Measurements from ENCODE around the gene MED17. TPM values are rescaled to one million over a fixed set of nuclear protein-coding genes. Genes with fewer than 3 reads are reported as not detected.
A peak's percentile ranks its signal among the peaks of the same experiment; 100 is the strongest.

The MED17 gene
- total and polyA plus RNA-seq, 2 of the 13 experiments (the other 11 are each of a cell fraction or from before 2014, with no cell fraction given) = 23.1 to 37.0 TPM

GRCh38 chr11:93784145-93784934, at the start of gene MED17 (continued):
- TF ChIP-seq DMAP1 (CRISPR knock-in tag; IDR thresholded peaks at IDR 0.05) (peak; percentile 88; the same call in 1 of the 2 replicates), SCMH1 (CRISPR knock-in tag; IDR thresholded peaks at IDR 0.05; ENCODE audit: borderline replicate concordance) (no peak), ARID4A (CRISPR knock-in tag; IDR thresholded peaks at IDR 0.05; ENCODE audit: borderline replicate concordance) (peak; percentile 93), ZNF180 (CRISPR knock-in tag; IDR thresholded peaks at IDR 0.05; ENCODE audit: borderline replicate concordance, low read depth) (no peak), RORA (CRISPR knock-in tag; IDR thresholded peaks at IDR 0.05) (no peak), JUND (CRISPR knock-in tag; IDR thresholded peaks at IDR 0.05) (peak; percentile 35; the same call in 1 of the 2 replicates), MBNL3 (CRISPR knock-in tag; conservative IDR thresholded peaks at IDR 0.05) (no peak), HNRNPK (IDR thresholded peaks at IDR 0.05; ENCODE audit: low read depth, low read length, poor library complexity, severe bottlenecking) (no peak), SALL1 (CRISPR knock-in tag; IDR thresholded peaks at IDR 0.05) (no peak; the same call in none of the 2 replicates), PATZ1 (CRISPR knock-in tag; IDR thresholded peaks at IDR 0.05) (no peak)
- TF ChIP-seq, protein P1, sequence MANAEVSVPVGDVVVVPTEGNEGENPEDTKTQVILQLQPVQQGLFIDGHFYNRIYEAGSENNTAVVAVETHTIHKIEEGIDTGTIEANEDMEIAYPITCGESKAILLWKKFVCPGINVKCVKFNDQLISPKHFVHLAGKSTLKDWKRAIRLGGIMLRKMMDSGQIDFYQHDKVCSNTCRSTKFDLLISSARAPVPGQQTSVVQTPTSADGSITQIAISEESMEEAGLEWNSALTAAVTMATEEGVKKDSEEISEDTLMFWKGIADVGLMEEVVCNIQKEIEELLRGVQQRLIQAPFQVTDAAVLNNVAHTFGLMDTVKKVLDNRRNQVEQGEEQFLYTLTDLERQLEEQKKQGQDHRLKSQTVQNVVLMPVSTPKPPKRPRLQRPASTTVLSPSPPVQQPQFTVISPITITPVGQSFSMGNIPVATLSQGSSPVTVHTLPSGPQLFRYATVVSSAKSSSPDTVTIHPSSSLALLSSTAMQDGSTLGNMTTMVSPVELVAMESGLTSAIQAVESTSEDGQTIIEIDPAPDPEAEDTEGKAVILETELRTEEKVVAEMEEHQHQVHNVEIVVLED (CRISPR knock-in tag; IDR thresholded peaks at IDR 0.05; ENCODE audit: borderline replicate concordance) = peak; percentile 52; the same call in 1 of the 2 replicates
- TF ChIP-seq, protein P2, sequence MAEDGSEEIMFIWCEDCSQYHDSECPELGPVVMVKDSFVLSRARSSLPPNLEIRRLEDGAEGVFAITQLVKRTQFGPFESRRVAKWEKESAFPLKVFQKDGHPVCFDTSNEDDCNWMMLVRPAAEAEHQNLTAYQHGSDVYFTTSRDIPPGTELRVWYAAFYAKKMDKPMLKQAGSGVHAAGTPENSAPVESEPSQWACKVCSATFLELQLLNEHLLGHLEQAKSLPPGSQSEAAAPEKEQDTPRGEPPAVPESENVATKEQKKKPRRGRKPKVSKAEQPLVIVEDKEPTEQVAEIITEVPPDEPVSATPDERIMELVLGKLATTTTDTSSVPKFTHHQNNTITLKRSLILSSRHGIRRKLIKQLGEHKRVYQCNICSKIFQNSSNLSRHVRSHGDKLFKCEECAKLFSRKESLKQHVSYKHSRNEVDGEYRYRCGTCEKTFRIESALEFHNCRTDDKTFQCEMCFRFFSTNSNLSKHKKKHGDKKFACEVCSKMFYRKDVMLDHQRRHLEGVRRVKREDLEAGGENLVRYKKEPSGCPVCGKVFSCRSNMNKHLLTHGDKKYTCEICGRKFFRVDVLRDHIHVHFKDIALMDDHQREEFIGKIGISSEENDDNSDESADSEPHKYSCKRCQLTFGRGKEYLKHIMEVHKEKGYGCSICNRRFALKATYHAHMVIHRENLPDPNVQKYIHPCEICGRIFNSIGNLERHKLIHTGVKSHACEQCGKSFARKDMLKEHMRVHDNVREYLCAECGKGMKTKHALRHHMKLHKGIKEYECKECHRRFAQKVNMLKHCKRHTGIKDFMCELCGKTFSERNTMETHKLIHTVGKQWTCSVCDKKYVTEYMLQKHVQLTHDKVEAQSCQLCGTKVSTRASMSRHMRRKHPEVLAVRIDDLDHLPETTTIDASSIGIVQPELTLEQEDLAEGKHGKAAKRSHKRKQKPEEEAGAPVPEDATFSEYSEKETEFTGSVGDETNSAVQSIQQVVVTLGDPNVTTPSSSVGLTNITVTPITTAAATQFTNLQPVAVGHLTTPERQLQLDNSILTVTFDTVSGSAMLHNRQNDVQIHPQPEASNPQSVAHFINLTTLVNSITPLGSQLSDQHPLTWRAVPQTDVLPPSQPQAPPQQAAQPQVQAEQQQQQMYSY (CRISPR knock-in tag; IDR thresholded peaks at IDR 0.05) = peak; percentile 74
- TF ChIP-seq, protein P3, sequence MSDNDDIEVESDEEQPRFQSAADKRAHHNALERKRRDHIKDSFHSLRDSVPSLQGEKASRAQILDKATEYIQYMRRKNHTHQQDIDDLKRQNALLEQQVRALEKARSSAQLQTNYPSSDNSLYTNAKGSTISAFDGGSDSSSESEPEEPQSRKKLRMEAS (IDR thresholded peaks at IDR 0.05) = peak; percentile 47; the same call in 1 of the 2 replicates

Measured in HepG2 (cell line).